GM23248 (cell line): Measurements from ENCODE around the gene STYK1.

Experiments used
- EZH2 ChIP-seq: fragments of 200-600 bp; sonication (generic); IDR thresholded peaks from 2 replicates; pipeline ENCODE4 v1.6.1; 2018; ENCODE audit warnings: antibody characterized with exemption, mild to moderate bottlenecking; ENCODE audit not compliant: insufficient read depth, poor library complexity, severe bottlenecking
- EZH2phosphoT487 ChIP-seq: fragments of 200-600 bp; sonication (generic); IDR thresholded peaks from 2 replicates; pipeline ENCODE4 v1.6.1; 2018; ENCODE audit warnings: antibody characterized with exemption, moderate library complexity, mild to moderate bottlenecking, low read depth; ENCODE audit not compliant: insufficient read depth

DNA sequence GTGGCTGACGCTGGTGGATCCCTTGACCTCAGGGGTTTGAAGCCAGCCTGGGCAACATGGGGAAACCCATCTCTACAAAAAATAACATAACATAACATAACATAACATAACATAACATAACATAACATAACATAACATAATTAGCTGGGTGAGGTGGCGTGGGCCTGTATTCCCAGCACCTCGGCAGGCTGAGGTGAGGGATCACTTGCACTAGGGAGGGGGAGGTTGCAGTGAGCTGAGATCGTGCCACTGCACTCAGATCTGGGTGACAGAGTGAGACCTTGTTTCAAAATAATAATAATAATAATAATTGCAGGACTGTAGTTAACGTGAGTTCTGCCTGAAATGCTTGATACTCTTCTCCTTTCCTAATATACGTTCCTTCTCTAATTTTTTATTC, 61.7 kb downstream of the STYK1 start:
- TF ChIP-seq EZH2 (no peak), EZH2phosphoT487 (no peak)
